OCI-LY1 (cell line): ENCODE results near the gene POLK.

ENCODE experiments used
- H2AFZ ChIP-seq: fragments of 200-600 bp; sonication (generic), shearing (Covaris generic); 2 replicates; pipeline ENCODE4 v1.6.0; 2014; ENCODE audit warnings: antibody characterized with exemption, mild to moderate bottlenecking, low read length
- H3F3A ChIP-seq: fragments of 200-600 bp; sonication (generic), shearing (Covaris generic); 2 replicates; pipeline ENCODE4 v1.6.0; 2014; ENCODE audit warnings: mild to moderate bottlenecking, antibody characterized with exemption, low read length, moderate library complexity; ENCODE audit not compliant: insufficient read depth
- H3K27ac ChIP-seq: fragments of 200-600 bp; sonication (generic); 2 replicates; pipeline ENCODE4 v1.5.1; 2014; ENCODE audit warnings: low read length, mixed run types, mild to moderate bottlenecking, low read depth; ENCODE audit not compliant: poor library complexity, severe bottlenecking
- H3K27me3 ChIP-seq: fragments of 200-600 bp; sonication (generic); 2 replicates; pipeline ENCODE4 v1.6.0; 2014; ENCODE audit warnings: antibody characterized with exemption, mild to moderate bottlenecking, low read length, moderate library complexity; ENCODE audit not compliant: insufficient read depth
- H3K36me3 ChIP-seq: fragments of 200-600 bp; sonication (generic); 2 replicates; pipeline ENCODE4 v1.6.1; 2014; ENCODE audit warnings: mild to moderate bottlenecking, antibody characterized with exemption, low read length, moderate library complexity, mixed read lengths; ENCODE audit not compliant: insufficient read depth
- H3K4me1 ChIP-seq: fragments of 200-600 bp; sonication (generic); 2 replicates; pipeline ENCODE4 v1.5.1; 2014; ENCODE audit warnings: mild to moderate bottlenecking, low read length, moderate library complexity; ENCODE audit not compliant: insufficient read depth, severe bottlenecking
- H3K4me2 ChIP-seq: fragments of 200-600 bp; sonication (generic), shearing (Covaris generic); 2 replicates; pipeline ENCODE4 v1.6.1; 2014; ENCODE audit warnings: low read length
- H3K4me3 ChIP-seq: fragments of 200-600 bp; sonication (generic); 2 replicates; pipeline ENCODE4 v1.5.1; 2014; ENCODE audit warnings: low read length, low read depth, mild to moderate bottlenecking, mixed read lengths; ENCODE audit not compliant: poor library complexity, severe bottlenecking
- H3K79me2 ChIP-seq: fragments of 200-600 bp; shearing (Covaris generic); 2 replicates; pipeline ENCODE4 v1.6.1; 2016; ENCODE audit warnings: mixed run types, low read length, mixed read lengths; ENCODE audit not compliant: insufficient read depth
- H3K9ac ChIP-seq: fragments of 200-600 bp; sonication (generic), shearing (Covaris generic); 2 replicates; pipeline ENCODE4 v1.6.1; 2014; ENCODE audit warnings: mild to moderate bottlenecking, low read length, mixed read lengths
- H3K9me2 ChIP-seq: fragments of 200-600 bp; sonication (generic), shearing (Covaris generic); 2 replicates; pipeline ENCODE4 v1.6.1; 2014; ENCODE audit warnings: low read depth, mild to moderate bottlenecking, low read length, mixed read lengths
- H3K9me3 ChIP-seq: fragments of 200-600 bp; shearing (Covaris generic); 2 replicates; pipeline ENCODE4 v1.6.1; 2014; ENCODE audit warnings: low read length, mixed read lengths
- H4K20me1 ChIP-seq: fragments of 200-600 bp; sonication (generic), shearing (Covaris generic); 2 replicates; pipeline ENCODE4 v1.6.0; 2016; ENCODE audit warnings: mild to moderate bottlenecking, low read length; ENCODE audit not compliant: insufficient read depth
- CTCF ChIP-seq: fragments of 200-600 bp; sonication (generic), shearing (Covaris generic); IDR thresholded peaks from 2 replicates; pipeline ENCODE4 v1.5.1; 2017; ENCODE audit warnings: mild to moderate bottlenecking, antibody characterized with exemption, low read length, moderate library complexity, mixed read lengths
- EZH2 ChIP-seq: fragments of 200-600 bp; sonication (generic), shearing (Covaris generic); IDR thresholded peaks from 2 replicates; pipeline ENCODE4 v1.8.0; 2017; ENCODE audit warnings: borderline replicate concordance, mixed run types, mild to moderate bottlenecking, antibody characterized with exemption, low read length, moderate library complexity, mixed read lengths

POLK gene

GRCh38 chr5:75611311-75612225 lies 99.9 kb downstream of the POLK start, which contains the start of gene ANKDD1B:
Gene ANKDD1B, plus strand, starts transcription at chr5:75611453. Its CDS starts 182 bp downstream, at chr5:75611635.
- Histone ChIP-seq H3K4me1 (peaks cover 12% of the 10 kb centered on the region), H3K9me3 (no peaks in the 10 kb centered on the region), H3K4me3 (peak within 1 kb of the TSS; percentile 47), H3F3A (no peaks in the 10 kb centered on the region), H3K9me2 (no peaks in the 10 kb centered on the region), H3K36me3 (no peaks in the 10 kb centered on the region), H3K79me2 (no peaks in the 10 kb centered on the region), H4K20me1 (no peaks in the 10 kb centered on the region), H2AFZ (no peak within 1 kb of the TSS), H3K27ac (no peak within 1 kb of the TSS), H3K27me3 (no peaks in the 10 kb centered on the region), H3K4me2 (peak within 1 kb of the TSS; percentile 58), H3K9ac (no peak within 1 kb of the TSS)
- TF ChIP-seq EZH2: no peak
- TF ChIP-seq CTCF: no peak

- no peaks in the 10 kb centered on the region for H3K36me3 ChIP-seq
Observed at GRCh38 chr5:75612226-75612569, 100.5 kb downstream of the POLK start.

GRCh38 chr5:75612901-75613300 lies 101.2 kb downstream of the POLK start:
- Histone ChIP-seq H3K27ac (no peak overlapping the region), H3K36me3 (no peaks in the 10 kb centered on the region), H4K20me1 (no peaks in the 10 kb centered on the region), H3K4me2 (no peak overlapping the region), H2AFZ (no peak overlapping the region), H3K9me2 (no peaks in the 10 kb centered on the region), H3K4me1 (peaks cover 9% of the 10 kb centered on the region), H3K27me3 (no peaks in the 10 kb centered on the region), H3K9me3 (no peaks in the 10 kb centered on the region), H3F3A (no peaks in the 10 kb centered on the region), H3K4me3 (no peak overlapping the region), H3K9ac (no peak overlapping the region), H3K79me2 (no peaks in the 10 kb centered on the region)
- TF ChIP-seq CTCF: no peak
- TF ChIP-seq EZH2: no peak

More at GRCh38 chr5:75612226-75612569, 100.5 kb downstream of the POLK start:
- Histone ChIP-seq H3K9me3 (no peaks in the 10 kb centered on the region), H3K4me1 (peaks cover 9% of the 10 kb centered on the region), H3K27ac (no peak overlapping the region), H3K27me3 (no peaks in the 10 kb centered on the region), H3K4me3 (peak overlapping the region; percentile 47), H3K9ac (no peak overlapping the region), H2AFZ (no peak overlapping the region), H4K20me1 (no peaks in the 10 kb centered on the region), H3K4me2 (peak overlapping the region; percentile 58), H3K79me2 (no peaks in the 10 kb centered on the region), H3K9me2 (no peaks in the 10 kb centered on the region), H3F3A (no peaks in the 10 kb centered on the region)
- no peak for TF ChIP-seq CTCF
- no peak for TF ChIP-seq EZH2
